B cell (primary cell): ENCODE results near the gene HIC1. TPM values are rescaled to one million over a fixed set of nuclear protein-coding genes. Genes with fewer than 3 reads are reported as not detected.

ENCODE experiments used
- ATAC-seq: fragments of 200-7000 bp; cut with Tn5 transposase; one replicate; pipeline ENCODE4 v1.10.0; 2021; ENCODE audit warnings: low read depth, mild to moderate bottlenecking, moderate number of reproducible peaks, moderate library complexity
- CTCF ChIA-PET: fragments of 350-600 bp; sonication (Branson Sonifier 250); formaldehyde crosslinking; loops from one replicate; lab custom pipeline; 2021; ENCODE audit warnings: antibody characterized with exemption, inconsistent platforms; lab: Charles Lee
- POLR2A ChIA-PET: fragments of 350-600 bp; sonication (Branson Sonifier 250); formaldehyde crosslinking; loops from one replicate; lab custom pipeline; 2021; ENCODE audit warnings: antibody characterized with exemption; lab: Charles Lee
- DNase-seq: peaks from one replicate; pipeline ENCODE4 v3.0.0; 2013
- H2AFZ ChIP-seq: 2 replicates; pipeline ENCODE4 v1.6.1; 2012; ENCODE audit warnings: mild to moderate bottlenecking, low read depth, low read length; ENCODE audit not compliant: insufficient read depth, poor library complexity, severe bottlenecking
- H3K27ac ChIP-seq, 2 donors: 1 replicate in 1 of 2; 2 replicates in 1 of 2; pipeline ENCODE4 v1.5.1; 2012 to 2013; ENCODE audit warnings: low read length in 2 of 2, mild to moderate bottlenecking in 2 of 2, moderate library complexity in 1 of 2
- H3K27me3 ChIP-seq, 4 experiments: fragments of 200-600 bp in 1 of 4; sonication (generic) in 1 of 4; replicated peaks in 1 of 4; 1 replicate in 2 of 4; 2 replicates in 2 of 4; pipeline versions ENCODE4 v1.6.1 to v1.7.0; 2013 to 2016; ENCODE audit warnings: low read length in 3 of 4, mild to moderate bottlenecking in 2 of 4, mixed read lengths in 1 of 4, moderate library complexity in 1 of 4; ENCODE audit not compliant: insufficient read depth in 4 of 4, control insufficient read depth in 3 of 4; ENCODE audit errors: control extremely low read depth in 1 of 4
- H3K36me3 ChIP-seq, 2 experiments: replicated peaks in 1 of 2; 1 replicate in 1 of 2; 2 replicates in 1 of 2; pipeline versions ENCODE4 v1.6.1 to v1.7.1; 2013; ENCODE audit warnings: low read length in 1 of 2; ENCODE audit not compliant: insufficient read depth in 2 of 2, control insufficient read depth in 1 of 2; ENCODE audit errors: control extremely low read depth in 1 of 2, extremely low read depth in 1 of 2
- H3K4me1 ChIP-seq, 2 donors: fragments of 200-600 bp in 1 of 2; sonication (generic) in 1 of 2; 1 replicate in 1 of 2; 2 replicates in 1 of 2; pipeline versions ENCODE4 v1.5.1 to v1.6.1; 2013 to 2017; ENCODE audit warnings: low read length in 2 of 2; ENCODE audit not compliant: control insufficient read depth in 2 of 2, insufficient read depth in 2 of 2
- H3K4me2 ChIP-seq: replicated peaks from 2 replicates; pipeline ENCODE3; 2012; ENCODE audit warnings: mild to moderate bottlenecking, low read depth, low read length; ENCODE audit not compliant: poor library complexity, severe bottlenecking
- H3K4me3 ChIP-seq, 5 experiments: fragments of 200-600 bp in 1 of 5; sonication (generic) in 1 of 5; 1 replicate in 3 of 5; 2 replicates in 2 of 5; pipeline versions ENCODE4 v1.5.1 to v1.7.0; 2011 to 2016; ENCODE audit warnings: low read length in 4 of 5, mild to moderate bottlenecking in 4 of 5, low read depth in 2 of 5, control low read depth in 1 of 5, moderate library complexity in 1 of 5; ENCODE audit not compliant: insufficient read depth in 1 of 5; ENCODE audit errors: control extremely low read depth in 1 of 5, extremely low read depth in 1 of 5
- H3K79me2 ChIP-seq: fragments of 200-600 bp; sonication (generic); one replicate; pipeline ENCODE4 v1.6.0; 2016; ENCODE audit warnings: low read length; ENCODE audit not compliant: control insufficient read depth, insufficient read depth
- H3K9ac ChIP-seq: fragments of 200-600 bp; sonication (generic); 2 replicates; pipeline ENCODE4 v1.6.1; 2017; ENCODE audit warnings: mild to moderate bottlenecking, low read length, moderate library complexity
- H3K9me3 ChIP-seq, 3 donors: one replicate each; pipeline versions ENCODE4 v1.6.1 to v1.7.1; 2013; ENCODE audit warnings: low read length in 2 of 3; ENCODE audit not compliant: control insufficient read depth in 2 of 3, insufficient read depth in 1 of 3; ENCODE audit errors: control extremely low read depth in 1 of 3
- H4K20me1 ChIP-seq: 2 replicates; pipeline ENCODE4 v1.6.0; 2012; ENCODE audit warnings: mild to moderate bottlenecking, low read length; ENCODE audit not compliant: insufficient read depth, control insufficient read depth, poor library complexity, severe bottlenecking
- H3K27ac Mint-ChIP-seq: one replicate; pipeline ENCODE4 v1.8.0; 2021; ENCODE audit warnings: mixed read lengths
- H3K27me3 Mint-ChIP-seq: one replicate; pipeline ENCODE4 v1.8.0; 2021; ENCODE audit warnings: mixed read lengths
- H3K4me1 Mint-ChIP-seq: one replicate; pipeline ENCODE4 v1.8.0; 2021; ENCODE audit warnings: mixed read lengths
- H3K4me3 Mint-ChIP-seq: one replicate; pipeline ENCODE4 v1.8.0; 2021; ENCODE audit warnings: mixed read lengths
- H3K9me3 Mint-ChIP-seq: one replicate; pipeline ENCODE4 v1.8.0; 2022; ENCODE audit warnings: mixed read lengths; ENCODE audit not compliant: insufficient read depth
- EZH2 ChIP-seq: IDR thresholded peaks from 2 replicates; pipeline ENCODE4 v1.6.1; 2012; ENCODE audit warnings: borderline replicate concordance, low read depth, mild to moderate bottlenecking, moderate library complexity, low read length; ENCODE audit not compliant: insufficient read depth, poor library complexity, severe bottlenecking
- WGBS: methylation state at CpG from one replicate; pipeline ENCODE4 v1.1.5; 2013; ENCODE audit warnings: missing lambda C conversion rate; ENCODE audit not compliant: insufficient coverage; 5-methylcytosine and 5-hydroxymethylcytosine counted together
- intact Hi-C: fragments of 100-400 bp; cut with micrococcal nuclease; formaldehyde crosslinking; loops from one replicate; pipeline ENCODE4 v1.10.0; 2022
- polyA plus RNA-seq: library from polyadenylated mRNA; depleted of rRNA; stranded (reverse); fragments of >200 nt; gene quantifications from 2 replicates; pipeline ENCODE4 v1.2.3, GENCODE V29; 2012
- total RNA-seq, 2 donors: library from RNA; stranded (reverse); fragments of 120-200 nt in 1 of 2; gene quantifications; 1 replicate in 1 of 2; 2 replicates in 1 of 2; pipeline versions ENCODE4 v1.2.3 to v1.2.4, GENCODE V29; 2013 to 2022
- TF ChIP-seq, protein P1 (sequence below): fragments of 200-600 bp; IDR thresholded peaks from one replicate; pipeline ENCODE4 v1.8.0; 2022; ENCODE audit warnings: antibody characterized with exemption, mild to moderate bottlenecking

Gene HIC1
- total and polyA plus RNA-seq, 2 donors (not counting 1 experiment from before 2014, with no cell fraction given): 0.46 to 1.9 TPM

DNA sequence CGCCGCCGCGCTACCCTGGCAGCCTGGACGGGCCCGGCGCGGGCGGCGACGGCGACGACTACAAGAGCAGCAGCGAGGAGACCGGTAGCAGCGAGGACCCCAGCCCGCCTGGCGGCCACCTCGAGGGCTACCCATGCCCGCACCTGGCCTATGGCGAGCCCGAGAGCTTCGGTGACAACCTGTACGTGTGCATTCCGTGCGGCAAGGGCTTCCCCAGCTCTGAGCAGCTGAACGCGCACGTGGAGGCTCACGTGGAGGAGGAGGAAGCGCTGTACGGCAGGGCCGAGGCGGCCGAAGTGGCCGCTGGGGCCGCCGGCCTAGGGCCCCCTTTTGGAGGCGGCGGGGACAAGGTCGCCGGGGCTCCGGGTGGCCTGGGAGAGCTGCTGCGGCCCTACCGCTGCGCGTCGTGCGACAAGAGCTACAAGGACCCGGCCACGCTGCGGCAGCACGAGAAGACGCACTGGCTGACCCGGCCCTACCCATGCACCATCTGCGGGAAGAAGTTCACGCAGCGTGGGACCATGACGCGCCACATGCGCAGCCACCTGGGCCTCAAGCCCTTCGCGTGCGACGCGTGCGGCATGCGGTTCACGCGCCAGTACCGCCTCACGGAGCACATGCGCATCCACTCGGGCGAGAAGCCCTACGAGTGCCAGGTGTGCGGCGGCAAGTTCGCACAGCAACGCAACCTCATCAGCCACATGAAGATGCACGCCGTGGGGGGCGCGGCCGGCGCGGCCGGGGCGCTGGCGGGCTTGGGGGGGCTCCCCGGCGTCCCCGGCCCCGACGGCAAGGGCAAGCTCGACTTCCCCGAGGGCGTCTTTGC is 3.1 kb downstream of the HIC1 start:
- Histone ChIP-seq H3K36me3 (peaks cover 0 to 4% of the 10 kb centered on the region in 2 experiments), H3K9ac (no peak overlapping the region), H2AFZ (peak overlapping the region; percentile 5), H3K4me1 (peaks cover 52 to 57% of the 10 kb centered on the region in 2 donors), H4K20me1 (peaks cover 30% of the 10 kb centered on the region), H3K9me3 (peaks cover 0 to 11% (median 0%) of the 10 kb centered on the region in 3 donors), H3K27ac (no peak overlapping the region), H3K79me2 (no peaks in the 10 kb centered on the region), H3K4me3 (peak overlapping the region in 1 of 5 experiments; percentile 47), H3K27me3 (peaks cover 0 to 45% (median 8%) of the 10 kb centered on the region in 4 experiments), H3K4me2 (peak overlapping the region; percentile 95)
- intact Hi-C loops: loop anchor here (1.0 to 10.0 kb wide), 3 partner anchors 29 to 224 kb away; no protein-coding TSS in a partner anchor
- no peak for ATAC-seq
- ChIA-PET POLR2A (interaction anchor here (0.6 to 1.3 kb wide), 4 partner anchors 31 to 187 kb away, joined by 3 to 4 read pairs (median 4); no protein-coding TSS in a partner anchor), CTCF (interaction anchor here (0.5 to 8.1 kb wide), 32 partner anchors 9 to 687 kb away, joined by 3 to 330 read pairs (median 4); partner anchors contain the start of gene RTN4RL1)
- peak; percentile 79 for DNase-seq
- peak overlapping the region; percentile 73 for H3K27ac Mint-ChIP-seq
- WGBS: 36% methylated on average over 98 of the region's 98 CpGs
- H3K4me3 Mint-ChIP-seq: peak overlapping the region; percentile 63
- peak; percentile 61 for TF ChIP-seq EZH2
- TF ChIP-seq, protein P1, sequence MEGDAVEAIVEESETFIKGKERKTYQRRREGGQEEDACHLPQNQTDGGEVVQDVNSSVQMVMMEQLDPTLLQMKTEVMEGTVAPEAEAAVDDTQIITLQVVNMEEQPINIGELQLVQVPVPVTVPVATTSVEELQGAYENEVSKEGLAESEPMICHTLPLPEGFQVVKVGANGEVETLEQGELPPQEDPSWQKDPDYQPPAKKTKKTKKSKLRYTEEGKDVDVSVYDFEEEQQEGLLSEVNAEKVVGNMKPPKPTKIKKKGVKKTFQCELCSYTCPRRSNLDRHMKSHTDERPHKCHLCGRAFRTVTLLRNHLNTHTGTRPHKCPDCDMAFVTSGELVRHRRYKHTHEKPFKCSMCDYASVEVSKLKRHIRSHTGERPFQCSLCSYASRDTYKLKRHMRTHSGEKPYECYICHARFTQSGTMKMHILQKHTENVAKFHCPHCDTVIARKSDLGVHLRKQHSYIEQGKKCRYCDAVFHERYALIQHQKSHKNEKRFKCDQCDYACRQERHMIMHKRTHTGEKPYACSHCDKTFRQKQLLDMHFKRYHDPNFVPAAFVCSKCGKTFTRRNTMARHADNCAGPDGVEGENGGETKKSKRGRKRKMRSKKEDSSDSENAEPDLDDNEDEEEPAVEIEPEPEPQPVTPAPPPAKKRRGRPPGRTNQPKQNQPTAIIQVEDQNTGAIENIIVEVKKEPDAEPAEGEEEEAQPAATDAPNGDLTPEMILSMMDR: no peak
- no peaks in the 10 kb centered on the region for H3K9me3 Mint-ChIP-seq
- peaks cover 39% of the 10 kb centered on the region for H3K4me1 Mint-ChIP-seq
- no peaks in the 10 kb centered on the region for H3K27me3 Mint-ChIP-seq
